Measurements from ENCODE around the gene TENT5C.

The TENT5C gene

DNA sequence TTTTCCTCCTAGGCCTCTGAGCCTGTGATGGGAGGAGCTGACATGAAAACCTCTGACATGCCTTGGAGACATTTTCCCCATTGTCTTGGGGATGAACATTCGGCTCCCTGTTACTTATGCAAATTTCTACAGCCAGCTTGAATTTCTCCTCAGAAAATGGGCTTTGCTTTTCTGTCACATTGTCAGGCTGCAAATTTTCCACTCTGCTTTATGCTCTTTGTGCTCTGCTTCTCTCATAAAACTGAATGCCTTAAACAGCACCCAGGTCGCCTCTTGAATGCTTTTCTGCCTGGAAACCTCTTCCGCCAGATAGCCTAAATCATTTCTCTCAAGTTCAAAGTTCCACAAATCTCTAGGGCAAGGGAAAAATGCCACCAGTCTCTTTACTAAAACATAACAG is 46.7 kb upstream of the TENT5C start:
- Histone ChIP-seq H3K27me3 (ENCODE audit: control insufficient read depth, low read length) (no peaks in the 10 kb centered on the region), H3K36me3 (ENCODE audit: control insufficient read depth, low read length) (no peaks in the 10 kb centered on the region), H3K27ac (ENCODE audit: low read depth, low read length) (no peak overlapping the region), H3K4me2 (ENCODE audit: low read length) (no peak overlapping the region), H4K20me1 (ENCODE audit: control insufficient read depth, insufficient read depth, low read depth, low read length) (no peaks in the 10 kb centered on the region), H3K4me3 (ENCODE audit: low read length) (no peak overlapping the region), H3K79me2 (ENCODE audit: control insufficient read depth, low read length) (no peaks in the 10 kb centered on the region), H3K9me2 (replicated peaks; ENCODE audit: control insufficient read depth, low read length) (no peaks in the 10 kb centered on the region), H3K4me1 (ENCODE audit: control insufficient read depth, low read length) (peaks cover 13% of the 10 kb centered on the region), H3F3A (ENCODE audit: control insufficient read depth, insufficient read depth) (0 out of 2 replicates have a peak, but pooled peaks cover 2% of the 10 kb centered on the region), H3K9me3 (ENCODE audit: control insufficient read depth, insufficient read depth, low read length) (no peaks in the 10 kb centered on the region)
- no peak for TF ChIP-seq EZH2phosphoT487 (IDR thresholded peaks at IDR 0.05; ENCODE audit: borderline replicate concordance, low read length)
- TF ChIP-seq, protein P1, sequence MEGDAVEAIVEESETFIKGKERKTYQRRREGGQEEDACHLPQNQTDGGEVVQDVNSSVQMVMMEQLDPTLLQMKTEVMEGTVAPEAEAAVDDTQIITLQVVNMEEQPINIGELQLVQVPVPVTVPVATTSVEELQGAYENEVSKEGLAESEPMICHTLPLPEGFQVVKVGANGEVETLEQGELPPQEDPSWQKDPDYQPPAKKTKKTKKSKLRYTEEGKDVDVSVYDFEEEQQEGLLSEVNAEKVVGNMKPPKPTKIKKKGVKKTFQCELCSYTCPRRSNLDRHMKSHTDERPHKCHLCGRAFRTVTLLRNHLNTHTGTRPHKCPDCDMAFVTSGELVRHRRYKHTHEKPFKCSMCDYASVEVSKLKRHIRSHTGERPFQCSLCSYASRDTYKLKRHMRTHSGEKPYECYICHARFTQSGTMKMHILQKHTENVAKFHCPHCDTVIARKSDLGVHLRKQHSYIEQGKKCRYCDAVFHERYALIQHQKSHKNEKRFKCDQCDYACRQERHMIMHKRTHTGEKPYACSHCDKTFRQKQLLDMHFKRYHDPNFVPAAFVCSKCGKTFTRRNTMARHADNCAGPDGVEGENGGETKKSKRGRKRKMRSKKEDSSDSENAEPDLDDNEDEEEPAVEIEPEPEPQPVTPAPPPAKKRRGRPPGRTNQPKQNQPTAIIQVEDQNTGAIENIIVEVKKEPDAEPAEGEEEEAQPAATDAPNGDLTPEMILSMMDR (IDR thresholded peaks at IDR 0.05; ENCODE audit: low read depth, low read length, poor library complexity, severe bottlenecking) = no peak

DNA sequence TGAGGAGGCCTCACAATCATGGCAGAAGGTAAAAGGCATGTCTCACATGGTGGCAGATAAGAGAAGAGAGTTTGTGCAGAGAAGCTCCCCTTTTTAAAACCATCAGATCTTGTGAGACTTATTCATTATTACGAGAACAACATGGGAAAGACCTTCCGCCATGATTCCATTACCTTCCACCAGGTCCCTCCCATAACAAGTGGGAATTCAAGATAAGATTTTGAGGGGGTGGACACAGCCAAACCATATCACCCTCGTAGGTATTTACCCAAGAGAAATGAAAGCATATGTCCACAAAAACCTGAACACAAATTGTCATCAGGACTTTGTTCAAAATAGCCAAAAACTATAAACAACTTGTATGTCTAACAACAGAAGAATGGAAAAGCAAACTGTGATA is 45.9 kb upstream of the TENT5C start:
- no peak for TF ChIP-seq EZH2phosphoT487 (IDR thresholded peaks at IDR 0.05; ENCODE audit: borderline replicate concordance, low read length)
- TF ChIP-seq, protein P1 (IDR thresholded peaks at IDR 0.05; ENCODE audit: low read depth, low read length, poor library complexity, severe bottlenecking) = no peak

DNA sequence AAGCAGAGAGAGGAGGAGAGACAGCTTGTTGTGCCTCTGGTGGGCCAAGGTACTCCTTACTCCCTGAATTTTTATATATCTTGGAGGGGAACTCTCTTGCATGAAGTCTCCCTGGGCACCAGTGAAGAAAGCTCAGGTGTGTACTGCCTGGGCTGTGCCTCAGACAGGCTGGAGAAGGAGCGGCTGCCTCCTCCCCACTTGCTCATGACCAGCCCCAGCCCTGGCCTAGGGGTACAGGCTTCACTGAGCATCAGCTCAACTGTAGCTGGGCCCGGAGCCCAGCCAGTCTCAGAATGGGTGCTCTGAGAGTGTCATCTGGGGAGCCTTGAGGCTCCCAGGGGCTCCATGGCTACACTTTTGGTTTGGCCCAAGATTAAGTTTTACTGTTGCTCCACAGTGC is 44.8 kb upstream of the TENT5C start:
- H3K79me2 ChIP-seq (ENCODE audit: control insufficient read depth, low read length) = no peaks in the 10 kb centered on the region
- H3K4me3 ChIP-seq (ENCODE audit: low read length) = no peak overlapping the region
- no peak for TF ChIP-seq EZH2phosphoT487 (IDR thresholded peaks at IDR 0.05; ENCODE audit: borderline replicate concordance, low read length)
- TF ChIP-seq, protein P1 (IDR thresholded peaks at IDR 0.05; ENCODE audit: low read depth, low read length, poor library complexity, severe bottlenecking) = no peak
- no peaks in the 10 kb centered on the region for H3K9me2 ChIP-seq (replicated peaks; ENCODE audit: control insufficient read depth, low read length)
- H3K27ac ChIP-seq (ENCODE audit: low read depth, low read length) = no peak overlapping the region
- no peaks in the 10 kb centered on the region for H3K36me3 ChIP-seq (ENCODE audit: control insufficient read depth, low read length)
- no peak overlapping the region for H3K4me2 ChIP-seq (ENCODE audit: low read length)
- no peaks in the 10 kb centered on the region for H4K20me1 ChIP-seq (ENCODE audit: control insufficient read depth, insufficient read depth, low read depth, low read length)
- 0 out of 2 replicates have a peak, but pooled peaks cover 2% of the 10 kb centered on the region for H3F3A ChIP-seq (ENCODE audit: control insufficient read depth, insufficient read depth)
- peaks cover 7% of the 10 kb centered on the region for H3K4me1 ChIP-seq (ENCODE audit: control insufficient read depth, low read length)
- H3K9me3 ChIP-seq (ENCODE audit: control insufficient read depth, insufficient read depth, low read length) = no peaks in the 10 kb centered on the region
- H3K27me3 ChIP-seq (ENCODE audit: control insufficient read depth, low read length) = no peaks in the 10 kb centered on the region

More for the DNA sequence above, 45.9 kb upstream of the TENT5C start:
- 0 out of 2 replicates have a peak, but pooled peaks cover 2% of the 10 kb centered on the region for H3F3A ChIP-seq (ENCODE audit: control insufficient read depth, insufficient read depth)
- no peaks in the 10 kb centered on the region for H3K9me3 ChIP-seq (ENCODE audit: control insufficient read depth, insufficient read depth, low read length)
- peaks cover 13% of the 10 kb centered on the region for H3K4me1 ChIP-seq (ENCODE audit: control insufficient read depth, low read length)
- no peaks in the 10 kb centered on the region for H3K79me2 ChIP-seq (ENCODE audit: control insufficient read depth, low read length)
- H3K27ac ChIP-seq (ENCODE audit: low read depth, low read length) = no peak overlapping the region
- H3K9me2 ChIP-seq (replicated peaks; ENCODE audit: control insufficient read depth, low read length) = no peaks in the 10 kb centered on the region
- H3K4me3 ChIP-seq (ENCODE audit: low read length) = no peak overlapping the region
- no peaks in the 10 kb centered on the region for H3K36me3 ChIP-seq (ENCODE audit: control insufficient read depth, low read length)
- no peaks in the 10 kb centered on the region for H4K20me1 ChIP-seq (ENCODE audit: control insufficient read depth, insufficient read depth, low read depth, low read length)
- H3K27me3 ChIP-seq (ENCODE audit: control insufficient read depth, low read length) = no peaks in the 10 kb centered on the region
- H3K4me2 ChIP-seq (ENCODE audit: low read length) = no peak overlapping the region

All from DOHH2 (cell line).